ENCODE measurements around the gene CHRM2.

DNA sequence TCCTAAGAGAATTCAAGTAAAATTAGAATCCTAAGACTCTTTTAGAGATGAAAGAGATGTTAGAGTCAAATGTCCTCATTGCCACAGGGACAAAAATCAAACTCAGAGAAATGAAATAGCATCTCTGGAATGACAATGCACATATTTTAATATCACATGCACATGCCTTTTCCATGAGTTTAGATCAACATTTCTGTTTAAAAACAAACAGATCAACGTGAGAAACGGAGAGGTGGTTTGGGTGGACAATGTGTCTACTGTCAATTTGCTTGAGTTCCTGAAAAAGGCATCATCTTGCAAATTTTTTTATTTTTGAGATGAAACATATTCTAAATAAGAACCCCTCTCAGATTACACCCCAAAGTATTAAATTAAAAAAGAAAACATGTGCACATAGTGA is 130.0 kb downstream of the CHRM2 start:
- TF ChIP-seq, protein P1, sequence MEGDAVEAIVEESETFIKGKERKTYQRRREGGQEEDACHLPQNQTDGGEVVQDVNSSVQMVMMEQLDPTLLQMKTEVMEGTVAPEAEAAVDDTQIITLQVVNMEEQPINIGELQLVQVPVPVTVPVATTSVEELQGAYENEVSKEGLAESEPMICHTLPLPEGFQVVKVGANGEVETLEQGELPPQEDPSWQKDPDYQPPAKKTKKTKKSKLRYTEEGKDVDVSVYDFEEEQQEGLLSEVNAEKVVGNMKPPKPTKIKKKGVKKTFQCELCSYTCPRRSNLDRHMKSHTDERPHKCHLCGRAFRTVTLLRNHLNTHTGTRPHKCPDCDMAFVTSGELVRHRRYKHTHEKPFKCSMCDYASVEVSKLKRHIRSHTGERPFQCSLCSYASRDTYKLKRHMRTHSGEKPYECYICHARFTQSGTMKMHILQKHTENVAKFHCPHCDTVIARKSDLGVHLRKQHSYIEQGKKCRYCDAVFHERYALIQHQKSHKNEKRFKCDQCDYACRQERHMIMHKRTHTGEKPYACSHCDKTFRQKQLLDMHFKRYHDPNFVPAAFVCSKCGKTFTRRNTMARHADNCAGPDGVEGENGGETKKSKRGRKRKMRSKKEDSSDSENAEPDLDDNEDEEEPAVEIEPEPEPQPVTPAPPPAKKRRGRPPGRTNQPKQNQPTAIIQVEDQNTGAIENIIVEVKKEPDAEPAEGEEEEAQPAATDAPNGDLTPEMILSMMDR (IDR thresholded peaks at IDR 0.05): no peak
- TF ChIP-seq POLR2A (IDR thresholded peaks at IDR 0.05): no peak

Data from uterus (tissue), 2 donors.